GM12878 (cell line): ENCODE results near the gene CAMKK2. TPM values are rescaled to one million over a fixed set of nuclear protein-coding genes. Genes with fewer than 3 reads are reported as not detected.

Experiments used
- BACH1 ChIP-seq: fragments of 450-650 bp; IDR thresholded peaks from 2 replicates; pipeline ENCODE4 v1.6.1; 2017; ENCODE audit warnings: mild to moderate bottlenecking, borderline replicate concordance
- DPF2 ChIP-seq: fragments of 450-650 bp; IDR thresholded peaks from 2 replicates; pipeline ENCODE4 v1.6.1; 2017; ENCODE audit warnings: mild to moderate bottlenecking
- EP300 ChIP-seq, 2 experiments: fragments of 150-350 bp in 1 of 2; IDR thresholded peaks; 2 replicates each; pipeline ENCODE4 v1.6.1; 2011 to 2012; ENCODE audit warnings: low read depth in 2 of 2, low read length in 2 of 2, borderline replicate concordance in 1 of 2, improper control_type of control experiment in 1 of 2, inconsistent platforms in 1 of 2; ENCODE audit not compliant: control insufficient read depth in 1 of 2
- EZH2 ChIP-seq: IDR thresholded peaks from 2 replicates; pipeline ENCODE4 v1.6.1; 2012; ENCODE audit warnings: low read depth, mild to moderate bottlenecking, control low read depth, inconsistent platforms, low read length, borderline replicate concordance; ENCODE audit not compliant: control insufficient read depth
- IKZF2 ChIP-seq, 2 experiments: fragments of 450-650 bp; IDR thresholded peaks; 2 replicates each; pipeline ENCODE4 v1.6.1; 2017; ENCODE audit warnings: mild to moderate bottlenecking in 2 of 2, moderate library complexity in 2 of 2
- JUNB ChIP-seq: IDR thresholded peaks from 2 replicates; pipeline ENCODE4 v1.6.1; 2016; ENCODE audit warnings: antibody characterized with exemption, mild to moderate bottlenecking
- JUND ChIP-seq: IDR thresholded peaks from 2 replicates; pipeline ENCODE4 v1.6.1; 2012; ENCODE audit warnings: low read depth, mild to moderate bottlenecking, low read length, improper control_type of control experiment, moderate library complexity
- LARP7 ChIP-seq: fragments of 450-650 bp; IDR thresholded peaks from 2 replicates; pipeline ENCODE4 v1.6.1; 2017; ENCODE audit warnings: mild to moderate bottlenecking
- MEF2A ChIP-seq: IDR thresholded peaks from 2 replicates; pipeline ENCODE4 v1.6.1; 2011; ENCODE audit warnings: low read depth, mild to moderate bottlenecking, low read length, moderate library complexity; ENCODE audit not compliant: insufficient read depth
- MLLT1 ChIP-seq: fragments of 450-650 bp; IDR thresholded peaks from 2 replicates; pipeline ENCODE4 v1.6.1; 2016; ENCODE audit warnings: mild to moderate bottlenecking
- MTA2 ChIP-seq: fragments of 450-650 bp; IDR thresholded peaks from 2 replicates; pipeline ENCODE4 v1.6.1; 2016; ENCODE audit warnings: low read depth, mild to moderate bottlenecking, moderate library complexity
- MXI1 ChIP-seq: fragments of 150-350 bp; IDR thresholded peaks from 2 replicates; pipeline ENCODE4 v1.6.1; 2011; ENCODE audit warnings: low read depth, mild to moderate bottlenecking, inconsistent platforms, low read length, improper control_type of control experiment
- MYB ChIP-seq: fragments of 150-350 bp; IDR thresholded peaks from 2 replicates; pipeline ENCODE4 v1.6.1; 2014; ENCODE audit warnings: mild to moderate bottlenecking, low read depth, low read length, borderline replicate concordance
- PAX8 ChIP-seq: fragments of 450-650 bp; IDR thresholded peaks from 2 replicates; pipeline ENCODE4 v1.6.1; 2017; ENCODE audit warnings: mild to moderate bottlenecking, moderate library complexity
- PBX3 ChIP-seq: IDR thresholded peaks from 2 replicates; pipeline ENCODE4 v1.6.1; 2011; ENCODE audit warnings: mild to moderate bottlenecking, low read depth, low read length, moderate library complexity; ENCODE audit not compliant: insufficient replicate concordance
- PKNOX1 ChIP-seq: fragments of 450-650 bp; IDR thresholded peaks from 2 replicates; pipeline ENCODE4 v1.6.1; 2016; ENCODE audit warnings: mild to moderate bottlenecking
- POLR2A ChIP-seq: IDR thresholded peaks from 2 replicates; pipeline ENCODE4 v1.6.1; 2011; ENCODE audit warnings: low read depth, mild to moderate bottlenecking, low read length
- POLR2AphosphoS2 ChIP-seq: IDR thresholded peaks from 2 replicates; pipeline ENCODE4 v1.6.1; 2011; ENCODE audit warnings: low read depth, mild to moderate bottlenecking, low read length, improper control_type of control experiment, moderate library complexity
- POLR2AphosphoS5 ChIP-seq: IDR thresholded peaks from 2 replicates; pipeline ENCODE4 v1.6.1; 2011; ENCODE audit warnings: mild to moderate bottlenecking, low read length, inconsistent platforms
- RCOR1 ChIP-seq: conservative IDR thresholded peaks from 2 replicates; pipeline ENCODE4 v1.6.1; 2012; ENCODE audit warnings: low read depth, low read length, improper control_type of control experiment
- YBX1 ChIP-seq: fragments of 450-650 bp; IDR thresholded peaks from 2 replicates; pipeline ENCODE4 v1.6.1; 2016; ENCODE audit warnings: antibody characterized with exemption
- ZBTB33 ChIP-seq: fragments of 450-650 bp; IDR thresholded peaks from 2 replicates; pipeline ENCODE4 v1.6.1; 2017; ENCODE audit warnings: mild to moderate bottlenecking
- ZNF24 ChIP-seq: fragments of 450-650 bp; IDR thresholded peaks from 2 replicates; pipeline ENCODE4 v1.6.1; 2017; ENCODE audit warnings: antibody characterized with exemption, mild to moderate bottlenecking
- polyA plus RNA-seq, 11 experiments: library from polyadenylated mRNA; depleted of rRNA in 4 of 11; unstranded in 6 of 11; stranded (reverse) in 5 of 11; fragments of >200 nt; fragmentation: Nextera tagmentation in 4 of 11; fragmentation: Illumina TruSeq in 1 of 11; extraction: Ambion mirVana in 4 of 11; extraction: Trizol in 1 of 11; gene quantifications; 1 replicate in 1 of 11; 2 replicates in 10 of 11; pipeline versions ENCODE4 v1.2.1 to v1.2.3, GENCODE V29; 2011 to 2016; ENCODE audit warnings: inconsistent platforms in 2 of 11, missing spikeins in 2 of 11, low read depth in 1 of 11
- total RNA-seq, 4 experiments: library from RNA; depleted of rRNA in 3 of 4; stranded (reverse); fragments of >200 nt in 3 of 4; fragmentation: Illumina TruSeq in 1 of 4; extraction: Trizol in 1 of 4; gene quantifications; 2 replicates each; pipeline versions ENCODE4 v1.2.1 to v1.2.3, GENCODE V29; 2013 to 2021

Gene CAMKK2
- total and polyA plus RNA-seq, 10 of the 15 experiments (the other 5 are each of a cell fraction or from before 2014, with no cell fraction given): 5.2 to 40.6 (median 26.6) TPM

GRCh38 chr12:121214166-121214777, 82.2 kb downstream of the CAMKK2 start (continued):
- TF ChIP-seq PKNOX1: peak; percentile 69
- peak; percentile 65 for TF ChIP-seq MLLT1
- TF ChIP-seq DPF2: peak; percentile 22; the same call in 1 of the 2 replicates
- TF ChIP-seq ZNF24: no peak
- no peak for TF ChIP-seq BACH1
- TF ChIP-seq EP300 (IDR thresholded peaks at IDR 0.05; ENCODE audit: borderline replicate concordance in 1 of 2, control insufficient read depth in 1 of 2, low read depth in 2 of 2, low read length in 2 of 2): no peak
- TF ChIP-seq YBX1: no peak
- no peak for TF ChIP-seq RCOR1
- no peak for TF ChIP-seq JUNB
- no peak for TF ChIP-seq PAX8
- TF ChIP-seq POLR2AphosphoS2: no peak
- no peak for TF ChIP-seq LARP7
- no peak for TF ChIP-seq JUND
- no peak for TF ChIP-seq MEF2A
- TF ChIP-seq PBX3: no peak
- peak; percentile 7; the same call in 1 of the 2 replicates for TF ChIP-seq MTA2
- TF ChIP-seq POLR2A: no peak
- TF ChIP-seq MXI1: no peak
- peak in 1 of 2 experiments; percentile 9; a peak in 1 of 4 replicates for TF ChIP-seq IKZF2 (IDR thresholded peaks at IDR 0.05)
- no peak for TF ChIP-seq EZH2
- no peak for TF ChIP-seq MYB
- TF ChIP-seq POLR2AphosphoS5: no peak
- TF ChIP-seq ZBTB33: no peak
